Natural killer cell (primary cell): ENCODE measurements around the gene THRB. TPM values are rescaled to one million over a fixed set of nuclear protein-coding genes. Genes with fewer than 3 reads are reported as not detected.

Experiments
- ATAC-seq, 3 donors: fragments of 150-1000 bp in 2 of 3; fragments of 200-7000 bp in 1 of 3; cut with Tn5 transposase; 1 replicate in 1 of 3; 2 replicates in 2 of 3; pipeline ENCODE4 v1.10.0; 2021; ENCODE audit warnings: mild to moderate bottlenecking in 2 of 3, moderate library complexity in 2 of 3
- DNase-seq, 2 donors: peaks; one replicate each; pipeline versions ENCODE4 v3.0.0 to v3.0.0-alpha.2; 2013 to 2021; ENCODE audit warnings: mixed read lengths in 1 of 2
- H3K27ac ChIP-seq: one replicate; pipeline ENCODE4 v1.5.1; 2013; ENCODE audit warnings: mild to moderate bottlenecking, low read length
- H3K27me3 ChIP-seq: one replicate; pipeline ENCODE4 v1.6.1; 2013; ENCODE audit warnings: low read length; ENCODE audit not compliant: control insufficient read depth, insufficient read depth
- H3K36me3 ChIP-seq: one replicate; pipeline ENCODE4 v1.6.1; 2013; ENCODE audit warnings: low read length; ENCODE audit not compliant: control insufficient read depth, insufficient read depth
- H3K4me1 ChIP-seq: one replicate; pipeline ENCODE4 v1.6.1; 2013; ENCODE audit warnings: low read length; ENCODE audit not compliant: control insufficient read depth, insufficient read depth
- H3K4me3 ChIP-seq: one replicate; pipeline ENCODE4 v1.5.1; 2013; ENCODE audit warnings: low read length
- H3K9me3 ChIP-seq: one replicate; pipeline ENCODE4 v1.6.1; 2013; ENCODE audit warnings: low read length; ENCODE audit not compliant: control insufficient read depth, insufficient read depth
- H3K27ac Mint-ChIP-seq, 2 donors: one replicate each; pipeline ENCODE4 v1.8.0; 2022; ENCODE audit warnings: mild to moderate bottlenecking in 2 of 2, mixed read lengths in 2 of 2, moderate library complexity in 1 of 2
- H3K27me3 Mint-ChIP-seq, 2 donors: one replicate each; pipeline ENCODE4 v1.8.0; 2022; ENCODE audit warnings: low read depth in 2 of 2, mixed read lengths in 2 of 2
- H3K36me3 Mint-ChIP-seq: one replicate; pipeline ENCODE4 v1.8.0; 2022; ENCODE audit warnings: mixed read lengths
- H3K4me1 Mint-ChIP-seq, 2 donors: one replicate each; pipeline ENCODE4 v1.8.0; 2022; ENCODE audit warnings: mixed read lengths in 2 of 2
- H3K4me3 Mint-ChIP-seq: one replicate; pipeline ENCODE4 v1.8.0; 2022; ENCODE audit warnings: mild to moderate bottlenecking, moderate library complexity, mixed read lengths
- H3K9me3 Mint-ChIP-seq, 2 donors: one replicate each; pipeline ENCODE4 v1.8.0; 2022; ENCODE audit warnings: mixed read lengths in 2 of 2
- WGBS: methylation state at CpG from one replicate; pipeline ENCODE4 v1.1.7; 2013; ENCODE audit warnings: missing lambda C conversion rate; ENCODE audit not compliant: insufficient coverage; 5-methylcytosine and 5-hydroxymethylcytosine counted together
- intact Hi-C: fragments of 100-400 bp; cut with micrococcal nuclease; formaldehyde crosslinking; loops from one replicate; pipeline ENCODE4 v1.14.2; 2022
- total RNA-seq, 4 donors: library from RNA; stranded (reverse); fragments of 120-200 nt in 1 of 4; gene quantifications; one replicate each; pipeline versions ENCODE4 v1.2.3 to v1.2.4, GENCODE V29; 2013 to 2022
- TF ChIP-seq, protein P1 (sequence below): fragments of 200-600 bp; IDR thresholded peaks from one replicate; pipeline ENCODE4 v1.8.0; 2022; ENCODE audit warnings: antibody characterized with exemption

The THRB gene
- total RNA-seq, 3 donors from 2014 or later (not counting 1 experiment from before 2014, with no cell fraction given), result 0.05 TPM; not detected in 2

DNA sequence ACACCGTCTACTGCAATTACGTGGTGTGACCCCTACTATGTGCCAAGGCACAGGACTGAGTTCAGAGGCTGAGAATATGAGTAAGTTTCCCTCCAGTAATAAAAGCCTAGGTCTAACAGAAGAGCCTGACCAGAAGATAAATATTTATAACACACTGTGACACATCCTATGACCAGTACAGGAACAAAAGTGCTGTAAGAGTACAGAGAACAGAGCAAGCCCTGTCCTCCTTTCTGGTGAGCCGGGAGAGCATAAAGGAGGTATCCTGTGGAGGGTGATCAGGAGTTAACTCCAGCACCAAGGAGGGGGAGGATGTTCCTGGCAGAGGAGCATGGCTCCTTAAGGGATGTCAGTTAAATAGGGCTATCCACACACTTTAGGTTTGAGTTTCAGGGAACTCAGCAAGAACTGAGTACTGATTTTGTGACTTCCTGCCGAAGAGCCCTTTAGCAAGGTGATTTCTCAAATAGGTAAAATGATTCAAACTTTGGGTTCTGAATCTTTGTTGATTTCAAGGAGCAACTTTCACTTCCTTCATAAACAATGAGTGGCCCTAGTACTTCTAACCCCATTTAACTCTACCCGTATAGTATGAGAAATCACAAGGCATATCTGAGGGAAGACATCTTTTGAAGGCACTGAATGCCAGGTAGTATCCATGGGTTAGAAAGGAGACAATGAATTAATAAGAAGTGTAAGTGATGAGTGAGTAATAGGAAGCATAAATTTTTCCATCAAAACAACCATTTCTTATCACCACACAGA lies 198.0 kb downstream of the THRB start:
- Histone ChIP-seq H3K27me3 (no peaks in the 10 kb centered on the region), H3K36me3 (no peaks in the 10 kb centered on the region), H3K9me3 (no peaks in the 10 kb centered on the region), H3K4me1 (no peaks in the 10 kb centered on the region), H3K4me3 (no peak overlapping the region), H3K27ac (no peak overlapping the region)
- no peaks in the 10 kb centered on the region for H3K27me3 Mint-ChIP-seq
- H3K4me3 Mint-ChIP-seq, result no peak overlapping the region
- no peak for ATAC-seq
- DNase-seq, result no peak
- intact Hi-C loops, result no loop called here
- H3K36me3 Mint-ChIP-seq, result no peaks in the 10 kb centered on the region
- 83% methylated on average over 4 of the region's 5 CpGs for WGBS
- H3K4me1 Mint-ChIP-seq, result no peaks in the 10 kb centered on the region
- no peaks in the 10 kb centered on the region for H3K9me3 Mint-ChIP-seq
- H3K27ac Mint-ChIP-seq, result no peak overlapping the region
- TF ChIP-seq, protein P1, sequence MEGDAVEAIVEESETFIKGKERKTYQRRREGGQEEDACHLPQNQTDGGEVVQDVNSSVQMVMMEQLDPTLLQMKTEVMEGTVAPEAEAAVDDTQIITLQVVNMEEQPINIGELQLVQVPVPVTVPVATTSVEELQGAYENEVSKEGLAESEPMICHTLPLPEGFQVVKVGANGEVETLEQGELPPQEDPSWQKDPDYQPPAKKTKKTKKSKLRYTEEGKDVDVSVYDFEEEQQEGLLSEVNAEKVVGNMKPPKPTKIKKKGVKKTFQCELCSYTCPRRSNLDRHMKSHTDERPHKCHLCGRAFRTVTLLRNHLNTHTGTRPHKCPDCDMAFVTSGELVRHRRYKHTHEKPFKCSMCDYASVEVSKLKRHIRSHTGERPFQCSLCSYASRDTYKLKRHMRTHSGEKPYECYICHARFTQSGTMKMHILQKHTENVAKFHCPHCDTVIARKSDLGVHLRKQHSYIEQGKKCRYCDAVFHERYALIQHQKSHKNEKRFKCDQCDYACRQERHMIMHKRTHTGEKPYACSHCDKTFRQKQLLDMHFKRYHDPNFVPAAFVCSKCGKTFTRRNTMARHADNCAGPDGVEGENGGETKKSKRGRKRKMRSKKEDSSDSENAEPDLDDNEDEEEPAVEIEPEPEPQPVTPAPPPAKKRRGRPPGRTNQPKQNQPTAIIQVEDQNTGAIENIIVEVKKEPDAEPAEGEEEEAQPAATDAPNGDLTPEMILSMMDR, result no peak

GRCh38 chr3:24294150-24294549 lies 200.5 kb downstream of the THRB start:
- peaks cover 0 to 3% of the 10 kb centered on the region in 2 donors for H3K9me3 Mint-ChIP-seq
- DNase-seq (no peak), ATAC-seq (no peak)
- H3K9me3 ChIP-seq, result no peaks in the 10 kb centered on the region
- intact Hi-C loops, result no loop called here
- no peaks in the 10 kb centered on the region for H3K27me3 ChIP-seq
- H3K4me3 ChIP-seq, result no peak overlapping the region
- H3K4me3 Mint-ChIP-seq, result no peak overlapping the region
- no peaks in the 10 kb centered on the region for H3K27me3 Mint-ChIP-seq
- TF ChIP-seq, protein P1, result no peak
- no peak overlapping the region for H3K27ac Mint-ChIP-seq
- H3K36me3 ChIP-seq, result no peaks in the 10 kb centered on the region
- no peak overlapping the region for H3K27ac ChIP-seq
- H3K4me1 Mint-ChIP-seq, result no peaks in the 10 kb centered on the region
- H3K4me1 ChIP-seq, result no peaks in the 10 kb centered on the region
- no peaks in the 10 kb centered on the region for H3K36me3 Mint-ChIP-seq
- WGBS, result 88% methylated on average over 2 of the region's 2 CpGs

DNA sequence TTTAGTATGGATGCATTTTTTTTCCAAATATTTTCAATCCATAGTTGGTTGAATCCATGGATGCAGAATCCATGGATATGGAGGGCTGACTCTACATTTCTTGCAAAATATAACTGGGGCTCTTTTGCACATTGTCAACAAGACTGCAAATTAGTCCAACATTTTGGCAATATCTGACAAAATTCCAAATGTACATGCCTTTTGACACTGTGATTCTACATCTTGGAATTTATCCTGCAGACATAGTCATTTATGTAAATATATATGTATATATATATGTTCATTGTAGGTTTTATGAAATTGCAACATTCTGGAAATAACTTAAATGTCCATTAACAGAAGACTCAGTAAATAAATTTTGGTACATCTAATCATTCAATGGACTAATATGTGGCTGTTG lies 203.0 kb downstream of the THRB start:
- Mint-ChIP-seq H3K36me3 (no peaks in the 10 kb centered on the region), H3K4me3 (no peak overlapping the region), H3K9me3 (peaks cover 0 to 3% of the 10 kb centered on the region in 2 donors), H3K27me3 (no peaks in the 10 kb centered on the region), H3K27ac (no peak overlapping the region), H3K4me1 (no peaks in the 10 kb centered on the region)
- no peaks in the 10 kb centered on the region for H3K4me1 ChIP-seq
- TF ChIP-seq, protein P1, result no peak
- H3K9me3 ChIP-seq, result no peaks in the 10 kb centered on the region
- H3K36me3 ChIP-seq, result no peaks in the 10 kb centered on the region
- no peak overlapping the region for H3K4me3 ChIP-seq
- no peaks in the 10 kb centered on the region for H3K27me3 ChIP-seq
- no peak overlapping the region for H3K27ac ChIP-seq
- no peak for DNase-seq
- ATAC-seq, result no peak
- intact Hi-C loops, result no loop called here

GRCh38 chr3:24290596-24290995 lies 204.1 kb downstream of the THRB start:
- Histone ChIP-seq H3K4me3 (no peak overlapping the region), H3K9me3 (no peaks in the 10 kb centered on the region), H3K27me3 (no peaks in the 10 kb centered on the region), H3K36me3 (no peaks in the 10 kb centered on the region), H3K27ac (no peak overlapping the region), H3K4me1 (no peaks in the 10 kb centered on the region)
- intact Hi-C loops, result no loop called here
- Mint-ChIP-seq H3K36me3 (no peaks in the 10 kb centered on the region), H3K27ac (no peak overlapping the region), H3K4me3 (no peak overlapping the region), H3K4me1 (no peaks in the 10 kb centered on the region), H3K9me3 (peaks cover 0 to 3% of the 10 kb centered on the region in 2 donors), H3K27me3 (no peaks in the 10 kb centered on the region)
- no peak for DNase-seq
- TF ChIP-seq, protein P1, result no peak
- no peak for ATAC-seq
- 89% methylated on average over 2 of the region's 3 CpGs for WGBS
